GM18867 (cell line): ENCODE data around the gene FAM3B.

Source experiments
- ATAC-seq: cut with Tn5 transposase; IDR thresholded peaks from one replicate; pipeline ENCODE4 v1.9.1; 2021; ENCODE audit warnings: mild to moderate bottlenecking, moderate library complexity; ENCODE audit not compliant: unreplicated experiment

FAM3B gene

DNA sequence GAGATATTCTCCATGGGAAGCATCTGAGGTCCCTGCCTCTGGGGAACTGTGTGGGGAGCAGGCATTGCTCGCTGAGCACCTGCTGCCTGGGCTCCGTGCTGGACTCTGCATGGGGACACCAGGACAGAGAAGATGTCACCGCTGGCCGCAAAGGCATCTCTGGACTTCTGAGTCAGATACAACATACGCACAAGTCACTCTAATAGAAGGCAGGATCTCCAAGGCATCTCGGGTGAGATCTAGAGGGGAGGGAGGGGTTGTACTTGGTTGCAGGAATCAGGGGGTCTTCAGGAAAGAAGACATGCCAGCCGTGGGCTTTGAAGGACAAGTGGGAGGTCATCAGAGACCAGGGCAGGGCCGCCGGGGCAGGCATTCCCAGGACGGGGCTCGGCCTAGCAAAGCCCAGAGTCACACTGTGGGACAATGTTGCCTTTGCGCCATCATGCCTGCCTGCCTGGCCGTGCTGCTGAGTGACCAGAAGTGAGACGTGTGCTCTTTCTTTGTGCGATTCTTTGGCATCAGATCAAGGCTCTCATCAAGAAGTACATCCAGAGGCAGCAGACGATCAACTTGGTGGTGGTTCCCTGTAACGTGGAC lies 73.5 kb downstream of the FAM3B start:
- no peak for ATAC-seq

DNA sequence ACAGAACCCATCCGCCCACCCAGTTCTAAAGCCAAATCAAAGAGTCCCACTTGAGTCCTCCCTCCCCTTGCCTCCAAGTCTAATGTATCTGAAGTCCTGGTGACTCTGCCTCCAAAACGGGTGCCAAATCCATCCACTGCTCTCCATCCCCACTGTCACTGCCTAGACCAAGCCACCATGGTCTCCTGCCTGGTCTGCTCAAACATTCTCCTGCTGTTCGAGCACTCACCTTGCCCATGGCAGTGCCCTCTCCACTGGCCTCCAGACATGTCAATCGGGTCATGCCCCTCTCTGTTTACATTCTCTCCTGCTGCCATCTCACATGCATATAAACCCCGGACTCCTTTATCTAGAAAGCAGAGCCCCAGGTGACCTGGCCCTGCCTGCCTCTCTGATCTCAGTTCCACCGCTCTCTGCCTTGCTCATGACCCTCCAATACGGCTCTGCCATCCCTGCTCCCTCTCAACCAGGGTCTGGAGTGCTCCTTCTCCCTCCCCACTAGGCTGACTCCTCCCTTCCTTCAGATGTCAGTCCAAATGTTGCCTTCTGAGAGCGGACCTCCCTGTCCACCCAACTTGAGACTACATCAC lies 77.4 kb downstream of the FAM3B start:
- ATAC-seq: no peak

DNA sequence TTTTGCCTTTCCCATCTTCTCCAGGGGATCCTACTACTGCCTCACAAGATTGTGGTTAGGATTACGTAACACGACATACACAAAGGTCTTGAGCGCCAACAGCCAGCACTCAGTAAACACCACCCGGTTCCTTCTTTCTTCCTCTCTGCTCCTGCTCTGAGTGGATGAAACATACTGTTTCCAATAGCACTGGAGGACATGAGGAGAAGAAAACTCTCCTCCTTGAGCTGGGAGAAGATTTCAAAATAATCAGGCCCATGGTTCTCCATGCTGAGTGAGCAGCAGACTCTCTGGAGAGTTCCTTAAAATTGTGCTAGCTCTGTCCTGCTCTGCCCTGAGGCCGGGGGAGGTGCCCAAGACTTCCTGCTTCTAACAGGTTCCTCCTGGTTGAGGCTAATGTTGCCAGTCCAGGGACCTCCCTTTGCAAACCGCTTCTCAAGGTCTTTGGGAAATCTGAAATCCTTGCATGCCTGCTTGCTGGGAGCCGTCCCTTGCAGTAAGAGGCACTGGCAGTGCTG lies 80.0 kb downstream of the FAM3B start:
- no peak for ATAC-seq

DNA sequence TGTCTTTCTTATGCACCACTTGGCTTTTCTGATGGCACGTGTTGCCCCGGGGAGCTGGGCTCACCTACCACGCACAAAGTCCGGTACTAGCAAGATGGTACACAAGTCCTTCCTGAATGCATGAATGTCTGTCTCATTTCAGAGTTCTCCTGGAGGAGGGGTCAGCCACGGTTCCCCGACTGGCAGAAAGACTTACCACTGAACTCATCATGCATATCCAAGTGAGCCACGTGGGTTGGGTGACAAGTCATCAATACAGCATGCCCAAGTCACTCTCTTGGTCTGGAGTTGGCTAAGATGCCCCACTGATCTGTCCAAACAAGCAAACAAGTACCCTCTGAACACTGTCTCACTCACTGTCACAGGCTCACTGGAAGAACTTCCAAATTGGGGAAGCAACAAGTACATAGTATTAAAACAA lies 80.9 kb downstream of the FAM3B start:
- no peak for ATAC-seq

DNA sequence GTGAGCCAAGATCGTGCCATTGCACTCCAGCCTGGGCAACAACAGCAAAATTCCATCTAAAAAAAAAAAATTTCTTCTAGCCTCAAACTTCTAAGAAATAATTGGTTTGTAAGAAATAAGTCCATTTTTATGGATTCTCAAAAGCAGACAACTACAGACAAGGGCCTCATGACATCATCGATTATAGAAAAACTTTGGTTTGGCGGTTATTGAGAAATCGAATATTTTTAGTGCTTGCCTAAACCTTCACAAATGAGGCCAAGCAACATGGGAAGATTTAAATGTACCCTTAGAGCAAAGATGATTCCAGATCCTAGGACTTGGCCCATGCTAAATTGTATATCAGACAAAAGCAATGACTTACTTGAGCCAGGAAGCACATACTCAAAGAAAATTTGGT lies 81.7 kb downstream of the FAM3B start:
- ATAC-seq: no peak

DNA sequence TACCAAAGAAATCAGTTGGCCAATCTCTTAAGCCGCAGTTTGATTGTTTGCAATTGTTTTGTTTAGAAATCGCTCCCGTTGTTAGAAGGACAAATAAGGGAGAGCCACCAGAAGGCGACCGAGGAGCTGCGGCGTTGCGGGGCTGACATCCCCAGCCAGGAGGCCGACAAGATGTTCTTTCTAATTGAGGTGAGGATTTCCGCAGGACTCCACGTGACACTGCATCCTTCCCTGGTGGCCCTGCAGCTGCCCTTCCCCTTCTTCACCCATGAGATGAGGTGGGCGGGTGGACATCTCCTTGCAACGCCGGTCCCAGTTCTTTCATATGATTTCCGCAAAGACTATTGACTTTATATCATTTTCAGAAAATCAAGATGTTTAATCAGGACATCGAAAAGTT lies 82.2 kb downstream of the FAM3B start:
- ATAC-seq: no peak

DNA sequence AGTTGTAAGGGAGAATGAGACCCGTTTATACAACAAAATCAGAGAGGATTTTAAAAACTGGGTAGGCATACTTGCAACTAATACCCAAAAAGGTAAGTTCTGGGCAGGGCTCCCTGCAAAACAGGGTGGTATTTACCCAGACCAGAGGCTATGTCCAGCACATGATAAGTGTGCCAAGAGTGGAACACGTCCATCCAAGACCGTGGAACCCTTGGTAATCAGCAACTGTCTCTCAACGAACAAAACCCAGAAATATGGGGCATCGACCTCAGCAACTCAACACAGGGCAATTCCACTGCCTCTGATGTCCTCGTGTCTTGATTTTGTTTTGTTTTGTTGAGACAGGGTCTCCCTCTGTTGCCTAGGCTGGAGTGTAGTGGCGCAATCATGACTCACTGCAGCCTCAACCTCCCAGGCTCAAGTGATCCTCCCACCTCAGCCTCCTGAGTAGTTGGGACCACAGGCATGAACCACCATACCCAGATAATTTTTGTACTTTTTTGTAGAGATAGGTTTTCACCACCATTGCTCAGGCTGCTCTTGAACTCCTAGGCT lies 82.7 kb downstream of the FAM3B start:
- ATAC-seq: no peak

DNA sequence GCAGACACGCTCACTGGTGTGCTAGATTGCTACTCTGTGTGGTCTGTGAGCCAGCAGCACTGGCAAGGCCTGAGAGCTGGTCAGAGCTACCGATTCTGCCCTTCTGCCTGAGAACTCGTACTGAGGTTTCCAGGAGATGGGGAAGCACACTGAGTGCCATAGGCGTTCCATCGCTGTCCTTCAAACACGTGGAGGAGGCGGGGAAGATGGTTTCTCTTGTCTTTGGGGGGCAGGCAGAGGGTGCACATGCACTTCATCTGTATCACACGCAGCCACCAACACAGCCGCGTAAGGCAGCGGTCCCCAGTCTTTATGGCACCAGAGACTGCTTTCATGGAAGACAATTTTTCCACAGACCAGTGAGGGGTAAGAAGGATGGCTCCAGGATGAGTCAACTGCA lies 85.6 kb downstream of the FAM3B start:
- no peak for ATAC-seq

DNA sequence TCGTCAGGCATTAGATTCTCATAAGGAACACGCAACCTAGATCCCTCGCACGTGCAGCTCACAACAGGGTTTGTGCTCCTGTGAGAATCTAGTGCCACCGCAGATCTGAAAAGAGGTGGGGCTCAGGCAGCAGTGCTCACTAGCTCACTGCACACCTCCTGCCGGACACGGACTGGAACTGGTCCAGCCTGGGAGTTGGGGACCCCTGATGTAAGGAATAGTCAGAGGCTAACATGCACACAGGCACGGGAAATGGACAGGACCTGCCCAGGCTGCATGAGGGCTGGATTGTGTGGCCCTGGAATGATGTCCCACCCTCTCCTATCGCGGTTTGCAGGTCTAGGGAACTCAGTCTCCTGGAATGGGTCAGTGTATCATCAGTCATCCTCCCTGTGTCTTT lies 86.2 kb downstream of the FAM3B start:
- ATAC-seq: no peak

DNA sequence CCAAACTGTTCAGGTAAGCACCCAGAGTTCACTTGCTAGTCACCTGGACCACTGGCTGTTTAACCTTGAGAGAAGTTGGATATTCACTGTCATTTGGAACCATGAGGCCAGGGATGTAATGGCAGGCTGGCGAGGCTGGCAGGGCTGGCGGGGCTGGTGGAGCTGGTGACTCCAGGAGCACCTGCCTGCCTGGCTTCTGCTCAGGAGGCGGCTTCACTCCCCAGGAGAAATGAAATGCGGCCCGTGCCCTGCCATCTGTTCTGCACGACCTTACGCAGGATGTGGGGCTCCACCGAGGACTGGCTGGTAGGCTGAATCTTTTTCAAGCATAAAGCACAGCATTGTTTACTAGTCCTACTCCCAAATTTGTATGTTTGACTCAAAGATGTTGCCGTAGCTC lies 86.7 kb downstream of the FAM3B start:
- ATAC-seq: no peak

DNA sequence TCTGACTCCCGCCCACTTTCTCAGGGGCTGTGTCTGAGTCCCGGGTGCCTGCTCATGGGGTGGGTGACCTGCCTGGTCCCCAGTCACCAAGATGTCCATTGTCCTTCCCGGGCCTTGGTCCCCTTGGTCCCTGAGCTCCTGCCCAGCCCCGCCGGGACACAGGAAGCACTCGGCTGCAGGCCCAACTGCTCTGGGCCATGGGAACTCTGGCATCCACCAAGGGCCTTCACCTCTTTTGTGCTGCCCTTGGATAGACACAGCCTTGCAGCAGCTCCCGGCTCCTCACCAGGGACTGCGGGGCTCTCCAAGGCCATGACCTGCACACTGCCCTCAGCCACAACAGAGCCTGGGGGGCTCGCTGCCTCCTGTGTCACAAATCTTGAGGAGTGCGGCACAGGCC lies 87.4 kb downstream of the FAM3B start:
- no peak for ATAC-seq

DNA sequence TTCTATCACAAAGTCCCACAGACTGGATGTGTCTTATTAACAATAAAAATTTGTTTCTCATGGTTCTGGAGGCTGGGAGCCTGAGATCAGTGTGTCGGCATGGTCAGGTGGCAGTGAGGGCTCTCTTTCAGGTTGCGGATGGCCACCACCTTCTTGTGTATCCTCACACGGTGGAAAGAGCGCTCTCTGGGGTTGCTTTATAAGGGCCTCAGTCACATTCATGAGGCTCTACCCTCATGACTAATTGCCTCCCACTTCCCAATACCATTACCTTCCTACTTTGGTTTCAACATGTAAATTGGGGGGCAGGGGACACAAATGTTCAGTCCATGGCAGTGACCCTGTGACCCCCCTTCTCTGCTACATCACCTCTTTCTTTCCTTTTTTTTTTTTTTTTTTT lies 88.7 kb downstream of the FAM3B start:
- ATAC-seq: no peak

DNA sequence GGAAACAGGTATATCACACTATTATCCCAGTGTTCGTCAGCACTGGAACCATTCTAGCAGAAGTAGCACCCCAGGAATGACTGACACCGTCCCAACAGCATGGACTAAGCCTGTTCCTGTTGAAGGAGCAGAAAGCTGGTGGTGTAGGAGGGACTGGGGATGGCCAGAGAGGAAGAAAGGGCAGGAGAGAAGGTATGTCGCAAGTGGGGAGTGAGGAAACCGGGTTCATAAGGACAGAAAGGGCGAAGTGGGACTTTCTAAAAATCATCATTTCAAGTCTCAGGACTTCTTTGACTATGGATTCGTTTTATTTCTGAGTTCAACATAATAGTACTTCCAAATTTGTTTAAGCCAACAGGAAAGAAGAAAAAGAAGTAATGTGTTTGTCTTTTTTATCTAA lies 89.7 kb downstream of the FAM3B start:
- no peak for ATAC-seq
